Right lobe of liver (tissue), 4 donors: ENCODE data around the gene GRIP1.

ENCODE experiments used
- POLR2A ChIP-seq: fragments of 450-650 bp; IDR thresholded peaks from one replicate; pipeline ENCODE4 v1.6.1; 2017; ENCODE audit warnings: antibody characterized with exemption, mild to moderate bottlenecking
- TF ChIP-seq, protein P1 (sequence below), 4 donors: fragments of 200-600 bp in 3 of 4; fragments of 450-650 bp in 1 of 4; IDR thresholded peaks; one replicate each; pipeline versions ENCODE4 v1.5.1 to v1.8.0; 2016 to 2022; ENCODE audit warnings: antibody characterized with exemption in 4 of 4, mild to moderate bottlenecking in 2 of 4
- donor health status: DM: no; HTN: no; CAD: no.
- donor health status: DM: no; HTN: no; CAD: no.
- donor health status: DM: no; HTN: yes; CAD: no.

DNA sequence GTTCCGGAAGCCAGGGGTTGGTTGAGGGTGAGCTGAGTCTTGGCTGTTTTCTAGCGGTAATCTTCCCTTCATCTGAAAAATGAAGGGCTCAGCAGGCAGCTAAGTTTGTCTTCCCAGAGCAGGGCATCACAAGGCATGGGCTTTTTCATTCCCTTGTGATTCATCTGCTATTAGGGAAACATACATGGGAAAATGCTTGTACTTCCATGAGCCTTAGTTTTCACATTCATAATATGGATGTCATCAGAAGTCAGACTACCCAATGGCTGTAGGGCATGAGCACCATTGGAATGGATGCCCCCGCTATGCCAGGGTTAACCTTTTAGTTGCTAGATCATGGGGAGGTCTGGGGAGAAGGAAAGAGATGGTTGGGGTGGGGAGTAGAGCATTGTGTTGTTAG is 357.9 kb downstream of the GRIP1 start:
- TF ChIP-seq, protein P1, sequence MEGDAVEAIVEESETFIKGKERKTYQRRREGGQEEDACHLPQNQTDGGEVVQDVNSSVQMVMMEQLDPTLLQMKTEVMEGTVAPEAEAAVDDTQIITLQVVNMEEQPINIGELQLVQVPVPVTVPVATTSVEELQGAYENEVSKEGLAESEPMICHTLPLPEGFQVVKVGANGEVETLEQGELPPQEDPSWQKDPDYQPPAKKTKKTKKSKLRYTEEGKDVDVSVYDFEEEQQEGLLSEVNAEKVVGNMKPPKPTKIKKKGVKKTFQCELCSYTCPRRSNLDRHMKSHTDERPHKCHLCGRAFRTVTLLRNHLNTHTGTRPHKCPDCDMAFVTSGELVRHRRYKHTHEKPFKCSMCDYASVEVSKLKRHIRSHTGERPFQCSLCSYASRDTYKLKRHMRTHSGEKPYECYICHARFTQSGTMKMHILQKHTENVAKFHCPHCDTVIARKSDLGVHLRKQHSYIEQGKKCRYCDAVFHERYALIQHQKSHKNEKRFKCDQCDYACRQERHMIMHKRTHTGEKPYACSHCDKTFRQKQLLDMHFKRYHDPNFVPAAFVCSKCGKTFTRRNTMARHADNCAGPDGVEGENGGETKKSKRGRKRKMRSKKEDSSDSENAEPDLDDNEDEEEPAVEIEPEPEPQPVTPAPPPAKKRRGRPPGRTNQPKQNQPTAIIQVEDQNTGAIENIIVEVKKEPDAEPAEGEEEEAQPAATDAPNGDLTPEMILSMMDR (IDR thresholded peaks at IDR 0.05), result no peak
- no peak for TF ChIP-seq POLR2A
